ENCODE measurements around the gene MARK2.

The MARK2 gene

GRCh38 chr11:63929616-63930015, 90.7 kb downstream of the MARK2 start:
- no peak for DNase-seq

- DNase-seq: no peak
Measured at GRCh38 chr11:63931045-63931444, 92.1 kb downstream of the MARK2 start.

- no peak for DNase-seq
Measured at GRCh38 chr11:63931876-63932275, 93.0 kb downstream of the MARK2 start.

GRCh38 chr11:63933459-63933858, 94.5 kb downstream of the MARK2 start:
- peak in 9 of 14 donors; percentile 12 to 75 (median 40) for DNase-seq

- no peak for DNase-seq
Measured at GRCh38 chr11:63937713-63938478, 99.0 kb downstream of the MARK2 start.

GRCh38 chr11:63938479-63939396, 99.8 kb downstream of the MARK2 start, which contains the start of gene NAA40:
Gene NAA40 (plus strand): TSS chr11:63939002. CDS start chr11:63939097, 95 bp downstream.
- peak in 12 of 14 donors; percentile 64 to 97 (median 82) for DNase-seq

GRCh38 chr11:63939397-63939891, 100.5 kb downstream of the MARK2 start:
- DNase-seq: peak in 6 of 14 donors; percentile 9 to 53 (median 46)

- DNase-seq: no peak
Measured at GRCh38 chr11:63940786-63941185, 101.9 kb downstream of the MARK2 start.

GRCh38 chr11:63941901-63942300, 103.0 kb downstream of the MARK2 start:
- DNase-seq: no peak

GRCh38 chr11:63942803-63943202, 103.9 kb downstream of the MARK2 start:
- no peak for DNase-seq

- peak in 2 of 14 donors; percentile 15 to 26 for DNase-seq
Measured at GRCh38 chr11:63944987-63945386, 106.1 kb downstream of the MARK2 start.

- peak in 11 of 14 donors; percentile 41 to 75 (median 45) for DNase-seq
Measured at GRCh38 chr11:63945477-63946163, 106.7 kb downstream of the MARK2 start.

- DNase-seq: no peak
Measured at GRCh38 chr11:63951779-63952536, 113.0 kb downstream of the MARK2 start.

GRCh38 chr11:63952570-63952969, 113.7 kb downstream of the MARK2 start:
- DNase-seq: no peak

GRCh38 chr11:63958008-63958407, 119.1 kb downstream of the MARK2 start:
- no peak for DNase-seq
